Measurements from ENCODE around the gene DNM3.
"Not testable (repeated sequence)": the region's sequence is repeated elsewhere in the genome, so short reads cannot be mapped to it uniquely, and the experiment has no call there.

DNM3 gene

DNA sequence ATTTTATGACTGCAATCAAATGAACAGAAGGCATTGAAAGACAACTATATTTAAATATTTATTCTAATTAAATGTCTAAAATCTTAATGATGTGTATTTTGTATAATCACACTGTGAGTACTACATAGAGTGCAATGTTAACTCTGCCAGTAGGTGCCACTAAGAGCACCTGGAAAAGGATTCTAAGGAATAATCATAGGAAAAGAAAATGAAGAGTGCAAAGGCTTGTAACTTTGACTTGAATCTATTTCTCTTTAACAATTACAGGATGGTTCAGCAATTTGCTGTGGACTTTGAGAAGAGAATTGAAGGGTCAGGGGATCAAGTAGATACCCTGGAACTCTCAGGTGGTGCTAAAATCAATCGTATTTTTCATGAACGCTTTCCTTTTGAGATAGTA is 200.4 kb downstream of the DNM3 start:
- TF ChIP-seq SP1 (IDR thresholded peaks at IDR 0.05) (no peak), SUZ12 (IDR thresholded peaks at IDR 0.05) (no peak), FOXM1 (IDR thresholded peaks at IDR 0.05; ENCODE audit: borderline replicate concordance) (no peak), ELF4 (IDR thresholded peaks at IDR 0.05) (no peak), FOXK2 (IDR thresholded peaks at IDR 0.05) (no peak), BHLHE40 (IDR thresholded peaks at IDR 0.05; ENCODE audit: borderline replicate concordance) (no peak), LEF1 (IDR thresholded peaks at IDR 0.05; ENCODE audit: borderline replicate concordance) (no peak), CTBP1 (IDR thresholded peaks at IDR 0.05; ENCODE audit: borderline replicate concordance) (no peak), TARDBP (IDR thresholded peaks at IDR 0.05) (no peak), NFRKB (IDR thresholded peaks at IDR 0.05) (no peak)
- TF ChIP-seq, protein P1, sequence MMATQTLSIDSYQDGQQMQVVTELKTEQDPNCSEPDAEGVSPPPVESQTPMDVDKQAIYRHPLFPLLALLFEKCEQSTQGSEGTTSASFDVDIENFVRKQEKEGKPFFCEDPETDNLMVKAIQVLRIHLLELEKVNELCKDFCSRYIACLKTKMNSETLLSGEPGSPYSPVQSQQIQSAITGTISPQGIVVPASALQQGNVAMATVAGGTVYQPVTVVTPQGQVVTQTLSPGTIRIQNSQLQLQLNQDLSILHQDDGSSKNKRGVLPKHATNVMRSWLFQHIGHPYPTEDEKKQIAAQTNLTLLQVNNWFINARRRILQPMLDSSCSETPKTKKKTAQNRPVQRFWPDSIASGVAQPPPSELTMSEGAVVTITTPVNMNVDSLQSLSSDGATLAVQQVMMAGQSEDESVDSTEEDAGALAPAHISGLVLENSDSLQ (IDR thresholded peaks at IDR 0.05), result no peak
- peak; percentile 13 for DNase-seq (ENCODE audit: extremely low spot score)
- ChIA-PET POLR2A (no interaction called here), CTCF (no interaction called here)

DNA sequence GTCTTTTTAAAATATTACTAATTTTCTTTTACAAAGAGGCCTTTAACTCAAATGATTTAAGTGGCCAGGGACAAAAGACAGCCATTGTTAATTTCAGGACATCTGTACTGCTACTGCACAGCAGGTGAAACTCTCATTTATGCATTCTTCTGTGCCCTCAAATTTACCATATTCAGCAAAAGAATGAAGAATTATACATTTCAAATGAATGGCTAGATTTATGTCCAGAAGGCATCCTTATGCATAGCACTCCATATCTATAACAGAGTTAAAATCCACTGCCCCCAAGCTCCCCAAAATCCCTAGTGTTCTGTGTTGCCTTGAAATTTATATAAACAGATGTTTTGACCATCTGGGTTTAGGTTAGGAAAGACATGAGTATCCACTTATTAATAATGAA is 202.6 kb downstream of the DNM3 start:
- DNase-seq (ENCODE audit: extremely low spot score), result no peak
- TF ChIP-seq CTBP1 (IDR thresholded peaks at IDR 0.05; ENCODE audit: borderline replicate concordance) (no peak), SUZ12 (IDR thresholded peaks at IDR 0.05) (no peak), TARDBP (IDR thresholded peaks at IDR 0.05) (no peak), FOXA1 (IDR thresholded peaks at IDR 0.05) (no peak), LEF1 (IDR thresholded peaks at IDR 0.05; ENCODE audit: borderline replicate concordance) (no peak), NFRKB (IDR thresholded peaks at IDR 0.05) (no peak), ARNT (IDR thresholded peaks at IDR 0.05) (no peak), FOXK2 (IDR thresholded peaks at IDR 0.05) (no peak), SP1 (IDR thresholded peaks at IDR 0.05) (no peak), HDGF (IDR thresholded peaks at IDR 0.05; ENCODE audit: borderline replicate concordance) (no peak), ELF4 (IDR thresholded peaks at IDR 0.05) (no peak), ZNF384 (IDR thresholded peaks at IDR 0.05) (no peak)
- ChIA-PET CTCF (no interaction called here), POLR2A (no interaction called here)

DNA sequence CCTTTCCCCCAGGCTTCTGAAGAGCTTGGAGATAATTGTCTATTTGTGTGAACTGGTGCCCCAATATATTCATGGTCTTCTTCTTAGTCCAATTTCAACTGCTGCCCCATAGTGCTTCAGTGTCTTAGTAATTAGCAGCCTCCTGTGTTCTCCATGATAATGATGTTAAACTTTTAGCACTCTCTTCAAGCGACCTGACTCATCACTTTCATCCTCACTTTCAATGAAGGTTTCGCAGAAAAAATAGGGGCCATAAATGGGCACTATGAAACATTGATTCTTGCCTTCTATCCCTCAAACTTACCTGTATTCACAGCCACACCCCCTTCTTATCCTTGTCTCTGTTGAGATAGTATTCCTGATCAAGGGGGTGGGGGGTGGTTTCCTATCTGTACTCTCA is 210.6 kb downstream of the DNM3 start:
- CTCF ChIA-PET, result no interaction called here
- no peak for DNase-seq (ENCODE audit: extremely low spot score)
- no peak for TF ChIP-seq SUZ12 (IDR thresholded peaks at IDR 0.05)
- TF ChIP-seq ARNT (IDR thresholded peaks at IDR 0.05), result no peak
- TF ChIP-seq ELF4 (IDR thresholded peaks at IDR 0.05), result no peak
- POLR2A ChIA-PET, result no interaction called here

DNA sequence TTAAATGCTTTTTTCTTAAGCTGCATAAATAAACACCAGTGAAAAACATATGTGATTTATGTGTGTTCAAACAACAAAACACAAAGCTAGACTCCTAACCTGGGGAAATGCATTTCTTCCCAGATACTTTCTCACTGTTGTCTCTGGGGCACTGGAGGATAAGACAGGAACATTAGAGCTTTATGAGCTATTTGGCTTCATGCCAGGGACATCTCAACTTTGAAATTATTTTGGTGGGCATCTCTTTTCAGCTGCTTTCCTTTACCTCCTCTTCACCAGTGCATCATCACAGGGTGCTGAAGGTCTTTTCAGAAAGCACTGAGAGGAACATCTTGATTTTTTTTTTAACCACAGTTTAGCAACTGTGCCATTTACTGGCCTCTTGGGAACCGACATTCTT is 212.9 kb downstream of the DNM3 start:
- POLR2A ChIA-PET, result no interaction called here
- CTCF ChIA-PET, result no interaction called here
- DNase-seq (ENCODE audit: extremely low spot score), result peak; percentile 10
- TF ChIP-seq, protein P1 (IDR thresholded peaks at IDR 0.05), result no peak
- TF ChIP-seq L3MBTL2 (conservative IDR thresholded peaks at IDR 0.05), result no peak
- TF ChIP-seq FOXM1 (IDR thresholded peaks at IDR 0.05; ENCODE audit: borderline replicate concordance), result no peak
- no peak for TF ChIP-seq ZNF384 (IDR thresholded peaks at IDR 0.05)
- TF ChIP-seq BHLHE40 (IDR thresholded peaks at IDR 0.05; ENCODE audit: borderline replicate concordance), result no peak
- TF ChIP-seq SUZ12 (IDR thresholded peaks at IDR 0.05), result no peak
- TF ChIP-seq HDGF (IDR thresholded peaks at IDR 0.05; ENCODE audit: borderline replicate concordance), result no peak
- no peak for TF ChIP-seq LEF1 (IDR thresholded peaks at IDR 0.05; ENCODE audit: borderline replicate concordance)

DNA sequence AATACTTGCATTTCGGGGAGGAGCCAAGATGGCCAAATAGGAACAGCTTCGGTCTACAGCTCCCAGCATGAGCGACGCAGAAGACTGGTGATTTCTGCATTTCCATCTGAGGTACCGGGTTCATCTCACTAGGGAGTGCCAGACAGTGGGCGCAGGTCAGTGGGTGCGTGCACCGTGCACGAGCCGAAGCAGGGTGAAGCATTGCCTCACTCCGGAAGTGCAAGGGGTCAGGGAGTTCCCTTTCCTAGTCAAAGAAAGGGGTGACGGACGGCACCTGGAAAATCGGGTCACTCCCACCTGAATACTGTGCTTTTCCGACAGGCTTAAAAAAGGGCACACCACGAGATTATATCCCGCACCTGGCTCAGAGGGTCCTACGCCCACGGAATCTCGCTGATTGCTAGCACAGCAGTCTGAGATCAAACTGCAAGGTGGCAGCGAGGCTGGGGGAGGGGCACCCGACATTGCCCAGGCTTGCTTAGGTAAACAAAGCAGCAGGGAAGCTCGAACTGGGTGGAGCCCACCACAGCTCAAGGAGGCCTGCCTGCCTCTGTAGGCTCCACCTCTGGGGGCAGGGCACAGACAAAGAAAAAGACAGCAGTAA is 214.6 kb downstream of the DNM3 start:
- CTCF ChIA-PET; POLR2A ChIA-PET; DNase-seq (ENCODE audit: extremely low spot score): not testable (repeated sequence)

DNA sequence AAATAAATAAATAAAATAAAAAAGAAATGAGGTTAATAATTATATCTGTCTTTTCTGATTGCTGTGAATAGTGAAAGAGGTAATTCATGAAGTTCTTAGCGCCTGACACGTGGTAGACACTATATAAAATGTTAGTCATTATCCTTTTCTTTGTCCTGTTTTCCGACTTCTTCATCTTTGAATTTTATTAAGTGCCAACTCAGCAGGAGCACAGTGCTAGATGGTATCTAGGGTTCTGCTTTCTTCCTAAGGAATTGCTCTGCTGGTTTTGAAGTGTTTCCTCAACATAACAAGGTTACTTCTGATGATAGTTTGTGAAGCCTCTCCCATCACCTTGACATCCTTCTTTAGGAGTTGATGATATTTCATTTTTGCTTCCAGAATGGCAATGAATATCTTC is 227.0 kb downstream of the DNM3 start:
- DNase-seq (ENCODE audit: extremely low spot score), result no peak
- TF ChIP-seq LEF1 (IDR thresholded peaks at IDR 0.05; ENCODE audit: borderline replicate concordance), result no peak
- POLR2A ChIA-PET, result no interaction called here
- CTCF ChIA-PET, result no interaction called here

DNA sequence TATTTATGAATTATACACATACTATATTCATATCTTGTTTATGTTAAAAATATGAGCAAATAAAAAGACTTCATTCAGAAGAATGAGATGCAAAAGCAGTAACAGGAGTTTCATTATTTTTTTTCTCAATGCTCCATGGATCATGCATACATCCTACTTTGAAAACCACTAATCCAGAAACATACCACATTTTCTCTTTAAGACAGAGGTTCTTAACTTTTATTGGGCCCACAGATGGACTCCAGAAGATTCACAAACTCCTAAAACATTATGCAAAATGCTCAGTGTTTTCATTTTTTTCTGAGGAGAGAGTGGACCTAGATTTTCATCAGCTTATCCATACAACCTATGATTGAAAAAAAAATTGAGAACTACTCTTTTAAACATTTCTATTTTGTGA is 227.8 kb downstream of the DNM3 start:
- TF ChIP-seq LEF1 (IDR thresholded peaks at IDR 0.05; ENCODE audit: borderline replicate concordance) (no peak), ARNT (IDR thresholded peaks at IDR 0.05) (no peak), TARDBP (IDR thresholded peaks at IDR 0.05) (no peak), FOXK2 (IDR thresholded peaks at IDR 0.05) (no peak), ZNF384 (IDR thresholded peaks at IDR 0.05) (no peak), FOXA1 (IDR thresholded peaks at IDR 0.05) (no peak), L3MBTL2 (conservative IDR thresholded peaks at IDR 0.05) (no peak), CTBP1 (IDR thresholded peaks at IDR 0.05; ENCODE audit: borderline replicate concordance) (no peak)
- no peak for DNase-seq (ENCODE audit: extremely low spot score)
- CTCF ChIA-PET, result no interaction called here
- POLR2A ChIA-PET, result no interaction called here

DNA sequence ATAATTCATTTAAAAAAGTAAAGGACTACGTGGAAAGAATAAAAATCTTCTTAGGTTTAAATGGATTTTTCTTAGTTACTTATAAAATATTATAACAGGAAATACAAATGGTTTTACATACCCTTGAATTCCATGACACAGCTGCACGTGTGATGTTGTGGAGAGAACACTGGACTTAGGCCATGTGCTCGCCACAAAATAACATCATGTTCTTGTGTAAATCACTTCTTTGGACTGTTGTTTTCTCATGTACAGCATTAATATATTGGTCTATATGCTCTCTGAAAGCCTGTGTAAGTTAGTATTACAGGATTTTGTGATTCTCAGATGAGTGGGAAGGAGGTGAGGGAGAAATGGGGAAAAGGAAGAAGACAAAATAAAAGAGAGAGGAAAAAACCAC is 228.2 kb downstream of the DNM3 start:
- TF ChIP-seq CTBP1 (IDR thresholded peaks at IDR 0.05; ENCODE audit: borderline replicate concordance) (no peak), L3MBTL2 (conservative IDR thresholded peaks at IDR 0.05) (no peak), HDGF (IDR thresholded peaks at IDR 0.05; ENCODE audit: borderline replicate concordance) (no peak), NFRKB (IDR thresholded peaks at IDR 0.05) (no peak), SUZ12 (IDR thresholded peaks at IDR 0.05) (no peak), BHLHE40 (IDR thresholded peaks at IDR 0.05; ENCODE audit: borderline replicate concordance) (no peak), SP1 (IDR thresholded peaks at IDR 0.05) (no peak), ZNF384 (IDR thresholded peaks at IDR 0.05) (no peak), LEF1 (IDR thresholded peaks at IDR 0.05; ENCODE audit: borderline replicate concordance) (no peak), ARNT (IDR thresholded peaks at IDR 0.05) (no peak)
- TF ChIP-seq, protein P1 (IDR thresholded peaks at IDR 0.05), result no peak
- DNase-seq (ENCODE audit: extremely low spot score), result no peak
- POLR2A ChIA-PET, result no interaction called here
- CTCF ChIA-PET, result no interaction called here
